GM18526 (cell line): ENCODE measurements around the gene SEPHS1.

Experiments
- POLR2A ChIP-seq: IDR thresholded peaks from 3 replicates; pipeline ENCODE4 v1.6.1; 2011; ENCODE audit not compliant: insufficient read length; ENCODE audit errors: extremely low read depth

The SEPHS1 gene

GRCh38 chr10:13348216-13349017, at the start of gene SEPHS1:
Gene SEPHS1, minus strand, starts transcription at chr10:13348293. Its CDS starts 3,343 bp downstream, at chr10:13344950.
- peak; percentile 53 for TF ChIP-seq POLR2A

GRCh38 chr10:13397052-13397451, 49.0 kb upstream of the SEPHS1 start:
- no peak for TF ChIP-seq POLR2A

DNA sequence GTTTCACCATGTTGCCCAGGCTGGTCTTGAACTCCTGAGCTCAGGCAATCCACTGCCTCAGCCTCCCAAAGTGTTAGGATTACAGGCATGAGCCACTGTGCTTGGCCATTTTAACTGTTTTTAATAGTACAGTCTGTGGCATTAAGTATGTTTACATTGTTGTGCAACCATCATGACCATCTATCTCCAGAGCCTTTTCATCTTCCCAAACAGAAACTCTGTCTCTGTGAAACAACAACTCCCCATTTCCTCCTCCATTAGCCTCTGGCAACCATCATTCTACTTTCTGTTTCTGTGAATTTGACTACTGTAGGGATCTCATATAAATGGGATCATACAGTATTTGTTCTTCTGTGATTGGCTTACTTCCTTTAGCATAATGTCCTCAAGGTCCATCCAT, 48.3 kb upstream of the SEPHS1 start:
- TF ChIP-seq POLR2A, result no peak

DNA sequence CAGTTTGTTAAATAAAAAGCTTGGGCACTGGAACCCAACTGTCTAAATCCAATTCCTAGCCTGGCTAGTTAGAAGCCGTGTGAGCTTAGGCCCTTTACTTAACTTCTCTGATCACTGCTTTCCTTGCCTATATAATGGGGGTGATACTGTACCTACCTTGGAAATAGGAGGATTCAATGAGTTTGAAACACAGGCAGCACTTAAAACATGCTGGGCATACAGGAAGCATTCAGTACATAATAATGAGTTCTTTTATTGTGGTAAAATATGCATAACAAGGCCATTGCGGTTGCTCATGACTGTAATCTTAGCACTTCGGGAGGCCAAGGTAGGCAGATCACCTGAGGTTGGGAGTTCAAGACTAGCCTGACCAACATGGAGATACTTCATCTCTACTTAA, 47.4 kb upstream of the SEPHS1 start:
- TF ChIP-seq POLR2A, result no peak

GRCh38 chr10:13393640-13394039, 45.5 kb upstream of the SEPHS1 start:
- TF ChIP-seq POLR2A, result no peak

DNA sequence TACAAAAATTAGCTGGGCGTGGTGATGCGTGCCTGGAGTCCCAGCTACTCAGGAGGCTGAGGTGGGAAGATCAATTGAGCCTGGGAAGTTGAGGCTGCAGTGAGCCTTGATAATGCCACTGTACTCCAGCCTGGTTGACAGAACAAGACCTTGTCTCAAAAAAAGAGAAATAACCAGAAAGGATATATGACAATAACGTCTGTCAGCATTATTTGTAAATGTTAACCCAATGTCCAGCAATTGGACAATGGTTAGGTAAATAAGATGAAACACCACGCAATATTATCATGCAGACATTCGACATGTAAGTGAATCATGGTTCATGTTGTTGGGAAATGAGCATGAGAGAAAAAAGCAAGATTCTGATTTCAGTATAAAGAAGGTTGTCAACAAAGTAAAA, 44.6 kb upstream of the SEPHS1 start:
- TF ChIP-seq POLR2A, result no peak

GRCh38 chr10:13390604-13391522, 42.8 kb upstream of the SEPHS1 start:
- no peak for TF ChIP-seq POLR2A

GRCh38 chr10:13388478-13389230, 40.6 kb upstream of the SEPHS1 start:
- no peak for TF ChIP-seq POLR2A

GRCh38 chr10:13386021-13386420, 37.9 kb upstream of the SEPHS1 start:
- TF ChIP-seq POLR2A, result no peak

DNA sequence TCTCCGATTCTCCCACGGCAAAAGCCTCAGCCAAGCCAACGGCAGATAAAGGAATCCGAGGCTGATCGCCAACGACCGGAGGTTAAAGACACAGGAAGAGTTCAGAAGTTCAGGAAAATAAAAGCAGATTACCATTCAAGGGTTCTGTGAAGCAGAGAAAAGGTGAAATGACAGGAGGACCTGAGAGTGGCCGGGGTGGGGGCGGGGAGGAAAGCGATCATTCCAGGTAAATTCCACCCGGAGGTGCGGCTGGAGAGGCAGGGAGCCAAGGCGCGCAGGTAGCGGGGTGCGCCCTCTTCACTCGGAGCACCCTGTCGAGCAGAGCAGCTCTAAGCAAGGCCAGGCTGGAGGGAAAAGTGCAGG, 35.3 kb upstream of the SEPHS1 start:
- no peak for TF ChIP-seq POLR2A

- TF ChIP-seq POLR2A, result no peak
Observed at GRCh38 chr10:13382703-13383398, 34.8 kb upstream of the SEPHS1 start.

DNA sequence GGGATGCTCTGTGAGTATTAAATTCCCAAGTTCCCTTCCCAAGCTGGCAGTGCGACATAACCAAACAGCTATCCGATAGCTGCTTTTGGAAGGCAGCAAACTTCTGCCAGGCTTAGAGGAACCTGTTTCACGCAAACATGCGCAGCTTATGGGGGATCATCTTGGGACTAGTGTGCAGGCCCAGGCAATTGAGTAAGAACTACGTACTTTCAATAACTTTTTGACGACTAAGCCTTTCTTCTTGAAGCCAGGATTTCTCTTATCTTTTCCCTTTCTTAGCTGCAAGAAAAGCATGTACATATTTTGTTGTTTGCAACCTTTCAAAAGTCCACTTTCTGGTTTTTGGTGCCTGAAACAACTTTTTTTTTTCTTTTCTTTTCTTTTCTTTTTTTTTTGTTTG, 28.7 kb upstream of the SEPHS1 start:
- TF ChIP-seq POLR2A, result no peak

GRCh38 chr10:13376297-13376696, 28.2 kb upstream of the SEPHS1 start:
- no peak for TF ChIP-seq POLR2A

GRCh38 chr10:13375791-13376190, 27.7 kb upstream of the SEPHS1 start:
- no peak for TF ChIP-seq POLR2A

- TF ChIP-seq POLR2A, result no peak
Observed at GRCh38 chr10:13373644-13374043, 25.6 kb upstream of the SEPHS1 start.
